Activated T-cell treated with anti-CD3 and anti-CD28 coated beads for 24 hours (primary cell): ENCODE data around the gene ITFG1.
"Not testable (repeated sequence)": the region's sequence is repeated elsewhere in the genome, so short reads cannot be mapped to it uniquely, and the experiment has no call there.

ENCODE experiments used
- DNase-seq: peaks from one replicate; pipeline ENCODE4 v3.0.0-alpha.2; 2020; ENCODE audit warnings: low read depth

Gene ITFG1

GRCh38 chr16:47413041-47413440 lies 47.8 kb downstream of the ITFG1 start:
- DNase-seq, result no peak

DNA sequence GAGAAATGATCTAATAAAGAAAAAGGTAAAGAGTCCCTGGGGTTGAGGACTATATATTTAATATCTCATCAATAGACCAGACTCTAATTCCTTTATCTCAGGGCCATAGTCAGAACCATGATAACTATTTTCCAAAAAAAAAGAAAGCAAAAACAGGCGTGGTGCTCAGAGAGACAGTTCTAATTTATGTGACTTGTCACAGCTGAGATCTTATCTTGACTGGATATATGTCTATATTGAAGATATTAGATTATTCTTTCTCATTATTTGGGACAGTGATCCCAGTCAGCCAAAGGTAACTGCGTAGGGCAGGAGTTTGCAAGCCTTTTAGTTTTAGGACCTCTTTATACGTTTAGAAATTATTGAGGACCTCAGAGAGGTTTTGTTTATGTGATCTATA lies 52.4 kb downstream of the ITFG1 start:
- DNase-seq, result no peak

DNA sequence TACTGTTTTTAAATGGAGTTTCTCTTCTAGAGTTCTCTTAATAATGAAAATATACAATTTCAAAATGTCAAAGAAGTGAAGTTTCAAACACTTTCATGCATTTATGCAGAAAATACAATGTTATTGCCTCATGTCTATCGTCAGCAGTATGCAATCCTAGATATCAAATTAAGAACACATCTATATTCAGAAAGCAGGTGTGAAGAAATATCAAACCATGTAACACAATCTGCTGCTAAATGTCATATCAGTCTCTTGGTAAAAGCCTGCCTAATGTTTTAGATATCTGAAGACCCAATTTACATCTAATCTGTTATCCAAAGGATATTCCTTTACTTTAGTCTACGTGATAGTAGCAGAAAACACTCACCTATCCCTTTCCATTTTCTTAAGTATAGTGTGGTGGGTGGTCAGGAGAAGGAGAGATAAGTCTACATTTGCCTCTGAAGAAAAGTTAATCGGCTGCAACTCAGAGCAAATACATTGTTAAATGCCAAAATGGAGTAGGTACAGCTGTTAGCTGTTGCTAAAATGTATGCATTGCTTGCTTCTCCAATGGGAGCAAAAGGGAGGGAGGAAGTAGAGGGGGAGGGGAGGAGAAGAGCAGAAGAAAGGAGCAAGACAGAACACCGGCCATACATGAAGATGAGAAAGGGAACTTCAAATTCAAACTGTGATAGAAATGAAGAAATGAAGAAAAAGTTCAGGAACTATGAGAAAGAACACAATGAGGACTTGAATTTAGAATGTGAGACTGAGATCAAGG lies 64.9 kb downstream of the ITFG1 start:
- DNase-seq, result no peak

- DNase-seq, result no peak
Observed at GRCh38 chr16:47392081-47392480, 68.8 kb downstream of the ITFG1 start.

- DNase-seq, result no peak
Observed at GRCh38 chr16:47388705-47389104, 72.2 kb downstream of the ITFG1 start.

DNA sequence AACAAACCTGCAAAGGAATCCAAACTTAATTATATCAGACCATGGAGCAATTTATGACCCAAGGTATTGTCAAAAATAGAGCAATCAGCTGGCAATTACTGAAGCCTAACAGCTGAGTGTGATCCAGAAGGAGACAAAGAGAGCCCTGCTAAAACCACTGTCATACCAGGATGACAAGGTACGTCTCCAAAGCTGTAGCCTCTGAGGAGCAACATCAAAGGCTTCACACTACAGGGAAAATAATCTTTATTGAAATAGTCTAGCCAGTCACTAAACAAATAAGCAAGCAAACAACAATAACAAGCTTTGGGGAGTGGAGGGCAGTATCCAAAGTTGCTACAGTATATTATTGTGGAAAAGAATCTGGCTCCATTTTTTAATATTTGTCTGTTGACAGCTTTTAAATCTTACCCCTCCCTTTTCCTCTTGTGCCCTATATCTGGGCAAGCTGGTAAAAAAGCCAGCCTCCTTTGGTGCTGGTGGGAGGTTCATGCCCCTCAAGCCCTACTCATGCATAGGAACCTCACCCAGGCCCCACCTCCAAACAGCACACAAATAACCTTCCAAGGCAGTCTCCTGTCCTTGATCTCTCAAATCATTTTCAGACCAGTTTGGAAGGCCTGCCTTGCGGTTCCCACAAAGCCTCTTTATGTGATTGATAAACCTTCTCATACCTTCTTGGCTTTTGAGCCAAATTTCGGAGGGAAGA lies 73.7 kb downstream of the ITFG1 start:
- DNase-seq, result no peak

DNA sequence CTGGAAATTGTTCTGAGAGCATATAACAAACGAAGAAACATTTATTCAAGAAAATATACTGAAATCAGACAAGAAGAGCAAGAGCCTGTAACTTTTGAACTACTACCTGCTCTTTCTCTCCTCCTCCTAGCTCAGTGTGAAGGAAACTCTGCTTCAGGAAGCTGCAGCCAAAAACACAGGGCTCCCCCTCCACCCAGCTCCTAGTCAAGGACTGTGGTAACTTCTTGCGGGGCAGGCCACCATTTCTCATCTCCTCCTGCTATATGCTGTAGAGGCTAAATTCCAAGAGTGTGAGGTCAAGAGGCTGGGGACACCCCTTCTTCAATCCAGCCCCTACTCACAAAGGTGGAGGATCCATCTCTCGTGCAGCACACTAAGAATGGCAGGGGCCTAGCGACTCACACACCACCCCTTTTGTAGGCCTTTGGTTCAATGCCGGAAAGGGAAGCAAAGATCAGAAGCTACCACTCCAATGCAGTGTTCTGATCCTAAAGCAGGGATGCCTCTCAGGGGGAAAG lies 74.6 kb downstream of the ITFG1 start:
- no peak for DNase-seq

DNA sequence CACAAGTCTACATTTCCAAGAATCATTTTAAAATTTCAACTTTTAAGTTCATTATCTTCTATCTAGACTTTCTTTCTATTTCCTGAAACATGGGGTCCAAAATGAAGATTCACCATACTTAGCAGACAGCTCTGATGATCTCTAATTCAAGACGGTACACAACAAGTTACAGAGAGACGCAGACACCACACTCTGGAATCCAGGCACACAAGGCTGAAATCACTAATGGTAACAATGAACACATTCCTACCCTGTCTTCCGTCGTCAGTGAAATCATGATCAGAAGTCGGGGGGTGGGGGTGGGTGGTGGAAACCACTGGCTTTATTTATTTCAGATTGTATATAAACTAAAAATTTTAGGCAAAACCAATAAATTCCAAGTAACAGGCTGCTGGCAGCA lies 78.5 kb downstream of the ITFG1 start:
- no peak for DNase-seq

DNA sequence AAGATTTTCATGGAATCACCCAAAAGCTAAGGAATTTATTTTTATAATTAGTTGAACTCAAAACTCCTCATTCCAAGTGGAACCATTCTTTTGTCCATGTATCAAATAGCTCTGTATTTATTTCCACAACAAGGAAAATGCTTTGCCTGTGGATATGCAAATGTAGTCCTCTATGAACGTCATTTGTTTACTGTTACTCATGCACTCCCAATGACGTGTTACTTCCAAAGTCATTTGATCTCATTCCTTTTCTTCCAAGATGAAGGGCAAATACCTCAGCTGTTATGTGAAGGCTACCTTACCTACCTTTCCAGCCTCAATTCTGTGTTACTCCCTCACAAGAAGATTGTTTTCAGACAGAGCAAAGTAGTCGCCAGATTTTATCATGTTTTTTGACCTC lies 83.7 kb downstream of the ITFG1 start:
- DNase-seq, result no peak

GRCh38 chr16:47375423-47375822 lies 85.4 kb downstream of the ITFG1 start:
- no peak for DNase-seq

DNA sequence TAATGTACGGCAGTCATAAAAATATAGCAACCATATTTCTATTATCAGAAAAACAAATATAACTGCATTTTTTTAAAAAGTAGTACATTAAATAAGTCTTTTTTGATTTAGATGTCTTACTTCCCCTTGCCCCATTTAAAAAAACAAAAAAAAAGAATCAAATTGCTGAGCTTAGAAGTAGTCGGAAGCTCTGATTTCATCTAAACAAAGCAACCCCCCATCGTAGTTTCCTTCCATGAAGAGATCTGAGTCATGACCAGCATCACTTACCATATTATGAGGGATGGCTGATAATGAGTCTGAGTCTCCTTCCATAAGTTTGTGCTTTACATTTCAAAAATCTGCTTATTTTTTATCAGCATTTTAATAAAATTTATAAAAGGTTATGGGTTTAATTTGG lies 86.2 kb downstream of the ITFG1 start:
- no peak for DNase-seq

DNA sequence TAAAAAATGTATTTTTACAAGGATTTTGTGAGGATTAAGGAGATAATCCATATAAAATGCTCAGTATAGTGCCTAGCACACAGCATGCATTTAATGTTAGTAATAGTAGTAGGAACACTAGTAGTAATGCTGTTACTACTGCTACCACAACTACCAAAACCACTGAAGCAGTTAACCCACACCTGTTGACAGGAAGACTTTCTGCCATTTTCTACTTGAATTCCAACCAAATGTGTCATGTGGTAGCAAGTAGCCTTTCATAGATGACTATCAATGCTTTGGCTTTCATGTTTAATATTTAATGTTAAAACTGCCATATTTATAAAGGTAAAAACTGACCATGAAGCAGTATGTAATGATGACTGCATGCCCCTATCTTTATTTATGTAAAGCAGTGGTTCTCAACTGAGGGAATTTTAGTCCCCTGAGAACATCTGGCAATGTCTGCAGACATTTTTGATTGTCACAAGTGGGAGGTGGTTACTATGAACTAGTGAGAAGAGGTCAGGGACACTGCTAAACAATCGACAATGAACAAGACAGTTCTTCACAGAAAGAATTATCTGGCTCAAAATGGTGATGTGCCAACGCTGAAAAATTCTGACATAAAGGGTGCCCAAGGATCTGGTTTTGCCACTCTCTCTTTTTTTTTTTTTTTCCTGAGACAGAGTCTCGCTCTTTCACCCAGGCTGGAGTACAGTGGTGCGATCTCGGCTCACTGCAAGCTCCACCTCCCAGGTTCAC lies 89.4 kb downstream of the ITFG1 start:
- no peak for DNase-seq

DNA sequence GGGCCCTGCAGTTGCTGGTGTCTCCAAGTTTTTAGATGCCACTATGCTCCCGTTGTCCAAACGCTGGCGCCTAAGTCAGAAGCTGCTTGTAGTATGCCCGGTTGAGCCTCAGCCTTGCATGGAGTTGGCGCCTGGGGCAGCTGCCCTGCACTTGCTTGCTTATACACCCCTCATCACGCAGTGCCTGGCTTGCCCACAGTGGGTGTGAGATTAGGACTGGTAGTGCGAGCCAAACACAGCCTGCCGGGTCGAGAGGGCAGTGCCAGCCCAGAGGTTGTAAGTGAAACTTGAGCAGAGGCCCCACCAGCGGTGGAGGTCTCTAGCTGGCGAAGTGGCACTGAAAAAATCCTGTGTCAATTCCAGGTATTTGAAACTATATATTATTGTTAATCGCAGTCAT lies 90.3 kb downstream of the ITFG1 start:
- no peak for DNase-seq

- no peak for DNase-seq
Observed at GRCh38 chr16:47366228-47366627, 94.6 kb downstream of the ITFG1 start.

DNA sequence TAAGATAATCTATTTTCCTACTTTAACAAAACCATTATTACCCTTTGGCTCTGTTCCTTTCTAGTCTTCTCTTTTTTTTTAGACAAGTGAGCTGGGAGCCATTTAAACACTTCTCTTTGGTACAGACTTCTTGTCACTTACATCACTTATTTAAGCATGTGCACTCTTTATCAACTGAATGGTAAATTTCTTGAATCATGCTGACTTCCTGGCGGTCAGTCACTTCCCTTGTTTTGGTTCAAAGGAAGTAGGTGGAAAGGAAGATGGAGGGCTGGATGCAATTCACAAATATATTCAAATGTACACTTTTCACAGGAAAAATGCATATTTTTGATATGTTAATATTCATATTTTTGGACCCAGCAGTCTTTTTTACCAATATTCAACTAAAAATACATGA lies 97.1 kb downstream of the ITFG1 start:
- no peak for DNase-seq

- no peak for DNase-seq
Observed at GRCh38 chr16:47359478-47359877, 101.4 kb downstream of the ITFG1 start.

DNA sequence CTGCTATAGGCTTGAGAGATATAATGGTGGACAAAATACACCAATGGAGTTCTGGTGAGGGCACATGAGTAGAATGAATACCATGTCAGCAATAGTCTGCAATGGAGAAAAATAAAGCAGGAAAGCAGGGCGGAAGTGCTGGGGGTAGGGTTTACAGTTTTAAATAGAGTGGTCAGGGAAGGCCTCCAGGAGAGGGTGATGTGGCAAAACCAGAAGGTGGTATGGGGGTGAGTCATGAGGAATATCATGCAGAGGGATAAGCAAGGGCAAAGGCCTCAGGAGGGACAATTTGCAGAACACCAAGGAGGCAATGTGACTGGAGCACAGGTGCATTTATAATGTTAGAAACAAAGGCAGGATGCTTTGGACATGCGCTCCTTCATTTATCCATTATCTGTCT lies 102.0 kb downstream of the ITFG1 start:
- no peak for DNase-seq

DNA sequence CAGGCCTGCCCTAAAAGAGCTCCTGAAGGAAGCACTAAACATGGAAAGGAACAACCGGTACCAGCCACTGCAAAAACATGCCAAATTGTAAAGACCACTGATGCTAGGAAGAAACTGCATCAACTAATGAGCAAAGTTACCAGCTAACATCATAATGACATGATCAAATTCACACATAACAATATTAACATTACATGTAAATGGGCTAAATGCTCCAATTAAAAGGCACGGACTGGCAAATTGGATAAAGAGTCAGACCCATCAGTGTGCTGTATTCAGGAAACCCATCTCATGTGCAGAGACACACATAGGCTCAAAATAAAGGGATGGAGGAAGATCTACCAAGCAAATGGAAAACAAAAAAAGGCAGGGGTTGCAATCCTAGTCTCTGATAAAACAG lies 111.8 kb downstream of the ITFG1 start:
- not testable (repeated sequence) for DNase-seq

GRCh38 chr16:47347021-47347696 lies 113.7 kb downstream of the ITFG1 start:
- DNase-seq, result not testable (repeated sequence)

GRCh38 chr16:47342055-47342454 lies 118.8 kb downstream of the ITFG1 start:
- DNase-seq, result no peak

DNA sequence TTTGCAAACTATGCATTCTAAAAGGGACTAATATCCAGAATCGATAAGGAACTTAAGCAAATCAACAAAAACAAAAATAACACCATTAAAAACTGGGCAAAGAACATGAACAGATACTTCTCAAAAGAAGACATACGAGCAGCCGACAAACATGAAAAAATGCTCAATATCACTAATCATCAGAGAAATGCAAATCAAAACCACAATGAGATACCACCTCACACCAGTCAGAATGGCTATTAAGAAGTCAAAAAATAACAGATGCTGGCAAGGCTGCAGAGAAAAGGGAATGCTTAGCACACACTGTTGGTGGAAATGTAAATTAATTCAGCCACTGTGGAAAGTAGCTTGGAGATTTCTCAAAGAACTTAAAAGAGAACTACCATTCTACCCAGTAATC lies 130.3 kb downstream of the ITFG1 start:
- DNase-seq, result not testable (repeated sequence)

- not testable (repeated sequence) for DNase-seq
Observed at GRCh38 chr16:47324309-47324708, 136.6 kb downstream of the ITFG1 start.
